Effector memory CD8-positive, alpha-beta T cell (primary cell): ENCODE results near the gene ANKRD33B.
"Not testable (repeated sequence)": the region's sequence is repeated elsewhere in the genome, so short reads cannot be mapped to it uniquely, and the experiment has no call there.

Source experiments
- ATAC-seq: fragments of 150-1000 bp; cut with Tn5 transposase; replicated peaks from 2 replicates; pipeline ENCODE4 v1.10.0; 2021; ENCODE audit warnings: mild to moderate bottlenecking, moderate library complexity
- DNase-seq, 3 experiments: peaks; one replicate each; pipeline ENCODE4 v3.0.0; 2021
- H3K27ac Mint-ChIP-seq, 2 donors: one replicate each; pipeline ENCODE4 v1.8.0; 2022; ENCODE audit warnings: mild to moderate bottlenecking in 2 of 2, mixed read lengths in 2 of 2, moderate library complexity in 2 of 2
- H3K27me3 Mint-ChIP-seq, 2 donors: one replicate each; pipeline ENCODE4 v1.8.0; 2022; ENCODE audit warnings: mixed read lengths in 2 of 2
- H3K36me3 Mint-ChIP-seq: one replicate; pipeline ENCODE4 v1.8.0; 2022; ENCODE audit warnings: mild to moderate bottlenecking, moderate library complexity, mixed read lengths; ENCODE audit not compliant: insufficient read depth
- H3K4me1 Mint-ChIP-seq, 2 donors: one replicate each; pipeline ENCODE4 v1.8.0; 2022; ENCODE audit warnings: low read depth in 2 of 2, mixed read lengths in 2 of 2
- H3K4me3 Mint-ChIP-seq, 2 donors: one replicate each; pipeline ENCODE4 v1.8.0; 2022; ENCODE audit warnings: mild to moderate bottlenecking in 2 of 2, mixed read lengths in 2 of 2, moderate library complexity in 2 of 2
- H3K9me3 Mint-ChIP-seq, 2 donors: one replicate each; pipeline ENCODE4 v1.8.0; 2022; ENCODE audit warnings: mixed read lengths in 2 of 2

Gene ANKRD33B

GRCh38 chr5:10570540-10570939 is 6.7 kb downstream of the ANKRD33B start:
- not testable (repeated sequence) for H3K27me3 Mint-ChIP-seq, H3K27ac Mint-ChIP-seq, H3K9me3 Mint-ChIP-seq, H3K36me3 Mint-ChIP-seq, DNase-seq, ATAC-seq, H3K4me3 Mint-ChIP-seq
- H3K4me1 Mint-ChIP-seq, result peaks cover 5 to 16% of the 10 kb centered on the region in 2 donors

- H3K36me3 Mint-ChIP-seq, result no peaks in the 10 kb centered on the region
These were observed 8.6 kb downstream of the ANKRD33B start for GRCh38 chr5:10572451-10572850.

DNA sequence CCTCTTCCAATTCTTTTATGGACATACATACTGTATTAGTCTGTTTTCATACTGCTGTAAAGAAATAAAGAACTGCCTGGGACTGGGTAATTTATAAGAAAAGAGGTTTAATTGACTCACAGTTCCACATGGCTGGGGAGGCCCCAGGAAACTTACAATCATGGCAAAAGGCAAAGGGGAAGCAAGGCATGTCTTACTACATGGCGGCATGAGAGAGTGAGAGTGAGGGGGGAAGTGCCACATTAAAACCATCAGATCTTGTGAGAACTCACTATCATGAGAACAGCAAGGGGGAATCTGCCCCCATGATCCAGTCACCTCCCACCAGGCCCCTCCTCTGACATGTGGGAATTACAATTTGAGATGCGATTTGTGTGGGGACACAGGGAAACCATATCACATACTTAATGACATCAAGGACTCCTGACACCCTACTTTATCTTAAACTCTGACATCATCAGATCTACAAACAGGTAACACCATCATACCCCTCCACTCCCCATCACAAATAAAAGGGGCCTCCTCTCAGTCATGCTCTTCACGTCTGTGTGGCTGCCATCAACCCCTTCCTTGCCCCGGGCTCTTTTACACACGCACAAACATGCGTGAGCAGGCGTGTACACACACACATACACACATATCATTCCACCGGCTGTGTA is 9.7 kb downstream of the ANKRD33B start:
- Mint-ChIP-seq H3K36me3 (no peaks in the 10 kb centered on the region), H3K4me1 (no peaks in the 10 kb centered on the region), H3K27me3 (no peaks in the 10 kb centered on the region), H3K27ac (peak overlapping the region in 1 of 2 donors; percentile 18), H3K4me3 (no peak overlapping the region), H3K9me3 (no peaks in the 10 kb centered on the region)
- no peak for DNase-seq
- ATAC-seq, result no peak

More at GRCh38 chr5:10572451-10572850, 8.6 kb downstream of the ANKRD33B start:
- Mint-ChIP-seq H3K27me3 (no peaks in the 10 kb centered on the region), H3K27ac (no peak overlapping the region), H3K4me3 (no peak overlapping the region), H3K4me1 (peaks cover 0 to 2% of the 10 kb centered on the region in 2 donors), H3K9me3 (no peaks in the 10 kb centered on the region)
- no peak for DNase-seq
- ATAC-seq, result no peak

GRCh38 chr5:10574879-10575278 is 11.0 kb downstream of the ANKRD33B start:
- H3K27me3 Mint-ChIP-seq, DNase-seq, H3K9me3 Mint-ChIP-seq, ATAC-seq, H3K27ac Mint-ChIP-seq, H3K4me3 Mint-ChIP-seq, H3K4me1 Mint-ChIP-seq, H3K36me3 Mint-ChIP-seq: not testable (repeated sequence)

GRCh38 chr5:10576121-10576789 is 12.4 kb downstream of the ANKRD33B start:
- ATAC-seq, result no peak
- H3K4me1 Mint-ChIP-seq, result peaks cover 0 to 6% of the 10 kb centered on the region in 2 donors
- no peak for DNase-seq
- no peaks in the 10 kb centered on the region for H3K36me3 Mint-ChIP-seq
- H3K4me3 Mint-ChIP-seq, result no peak overlapping the region
- no peaks in the 10 kb centered on the region for H3K27me3 Mint-ChIP-seq
- peak overlapping the region in 1 of 2 donors; percentile 30 for H3K27ac Mint-ChIP-seq
- no peaks in the 10 kb centered on the region for H3K9me3 Mint-ChIP-seq

DNA sequence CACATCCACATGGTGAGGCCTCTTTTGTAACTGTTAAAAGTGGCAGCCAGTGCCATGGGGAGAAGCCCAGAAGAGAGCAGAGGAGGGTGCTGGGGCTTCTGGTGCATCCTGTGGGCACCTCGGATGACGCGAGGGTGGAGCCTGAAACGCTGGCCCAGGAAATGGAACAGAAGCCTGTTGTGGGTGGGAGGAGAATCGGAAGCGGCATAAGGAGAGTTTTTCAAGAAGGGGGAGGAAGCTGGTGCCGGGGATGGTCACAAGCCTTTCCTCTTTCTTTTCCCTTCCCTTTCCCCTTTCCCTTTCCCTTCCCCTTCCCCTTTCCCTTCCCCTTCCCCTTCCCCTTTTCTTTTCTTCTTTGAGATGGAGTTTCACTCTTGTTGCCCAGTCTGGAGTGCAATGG is 12.9 kb downstream of the ANKRD33B start:
- DNase-seq, result no peak
- Mint-ChIP-seq H3K4me3 (no peak overlapping the region), H3K9me3 (no peaks in the 10 kb centered on the region), H3K27me3 (no peaks in the 10 kb centered on the region), H3K27ac (peak overlapping the region in 1 of 2 donors; percentile 30), H3K36me3 (no peaks in the 10 kb centered on the region), H3K4me1 (peaks cover 0 to 6% of the 10 kb centered on the region in 2 donors)
- no peak for ATAC-seq

- DNase-seq (no peak), ATAC-seq (no peak)
- Mint-ChIP-seq H3K9me3 (no peaks in the 10 kb centered on the region), H3K4me3 (no peak overlapping the region), H3K27me3 (peaks cover 3 to 5% of the 10 kb centered on the region in 2 donors), H3K4me1 (peaks cover 1 to 6% of the 10 kb centered on the region in 2 donors), H3K27ac (peak overlapping the region in 1 of 2 donors; percentile 75), H3K36me3 (peaks cover 3% of the 10 kb centered on the region)
These were observed 13.8 kb downstream of the ANKRD33B start for GRCh38 chr5:10577371-10578292.

GRCh38 chr5:10578293-10578665 is 14.4 kb downstream of the ANKRD33B start:
- peak overlapping the region in 1 of 2 donors; percentile 75 for H3K27ac Mint-ChIP-seq
- no peak for ATAC-seq
- peaks cover 6% of the 10 kb centered on the region in 2 donors for H3K27me3 Mint-ChIP-seq
- H3K36me3 Mint-ChIP-seq, result peaks cover 6% of the 10 kb centered on the region
- no peak for DNase-seq
- H3K9me3 Mint-ChIP-seq, result no peaks in the 10 kb centered on the region
- no peak overlapping the region for H3K4me3 Mint-ChIP-seq
- H3K4me1 Mint-ChIP-seq, result peaks cover 1 to 6% of the 10 kb centered on the region in 2 donors

DNA sequence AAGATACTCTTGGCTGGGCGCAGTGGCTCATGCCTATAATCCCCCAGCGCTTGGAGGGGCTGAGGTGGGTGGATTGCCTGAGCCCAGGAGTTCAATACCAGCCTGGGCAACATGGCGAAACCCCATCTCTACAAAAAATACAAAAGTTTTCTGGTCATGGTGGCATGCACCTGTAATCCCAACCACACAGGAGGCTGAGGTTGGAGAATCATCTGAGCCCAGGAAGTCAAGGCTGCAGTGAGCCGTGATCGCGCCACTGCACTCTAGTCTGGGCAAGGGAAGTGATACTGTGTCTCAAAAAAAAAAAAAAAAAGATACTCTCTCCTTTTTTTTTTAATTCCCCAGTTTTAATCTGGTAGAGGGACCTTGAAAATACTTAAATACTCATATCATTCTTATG is 15.0 kb downstream of the ANKRD33B start:
- ATAC-seq (peak; percentile 40), DNase-seq (no peak)
- Mint-ChIP-seq H3K27me3 (peaks cover 12% of the 10 kb centered on the region in 2 donors), H3K9me3 (no peaks in the 10 kb centered on the region), H3K4me1 (peaks cover 4 to 10% of the 10 kb centered on the region in 2 donors), H3K36me3 (peaks cover 6% of the 10 kb centered on the region), H3K27ac (no peak overlapping the region), H3K4me3 (no peak overlapping the region)

DNA sequence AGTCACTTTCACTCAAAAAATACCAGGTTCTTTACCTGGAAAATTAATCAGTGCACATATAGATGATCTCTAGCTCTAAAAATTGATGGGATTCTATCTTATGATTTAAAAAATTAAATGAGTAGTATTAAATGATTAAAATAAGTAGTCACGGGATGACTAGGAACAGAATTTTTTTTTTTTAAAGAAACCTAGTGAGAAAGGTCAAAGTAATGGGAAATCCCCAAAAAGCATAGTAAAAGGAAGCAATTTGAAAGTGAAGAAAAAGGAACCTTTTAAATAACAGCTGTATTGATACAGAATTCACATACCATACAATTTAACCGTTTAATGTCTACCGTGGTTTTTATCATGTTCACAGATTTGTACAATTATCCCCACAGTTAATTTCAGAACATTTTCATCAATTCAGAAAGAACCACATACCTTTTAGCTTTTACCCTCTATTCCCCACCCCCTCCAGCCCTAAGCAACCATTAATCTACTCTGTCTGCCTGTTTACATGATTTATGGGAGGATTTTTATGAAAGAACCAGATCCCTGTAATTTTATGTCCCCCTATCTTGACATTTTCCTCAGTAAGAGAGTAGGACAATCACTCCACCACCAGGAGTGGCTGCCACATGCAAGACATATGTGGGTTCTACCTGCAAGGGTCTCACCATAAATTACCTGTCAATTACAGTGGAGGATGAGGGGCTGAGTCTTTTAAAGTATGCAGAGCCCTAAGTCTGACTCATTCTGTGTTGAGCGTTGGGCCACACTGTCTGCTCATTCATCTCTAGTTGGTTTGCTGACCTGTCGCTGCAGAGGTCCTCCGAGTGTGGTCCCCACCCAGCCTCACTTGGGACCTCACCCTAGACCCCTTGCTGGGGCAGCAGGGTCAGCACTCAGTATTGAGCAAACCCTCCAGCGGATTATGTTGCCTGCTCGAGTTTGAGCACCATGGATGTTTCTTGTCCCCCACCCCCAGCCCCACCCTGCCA is 16.0 kb downstream of the ANKRD33B start:
- Mint-ChIP-seq H3K27me3 (peaks cover 17 to 20% of the 10 kb centered on the region in 2 donors), H3K4me1 (peaks cover 4 to 14% of the 10 kb centered on the region in 2 donors), H3K4me3 (no peak overlapping the region), H3K36me3 (peaks cover 6% of the 10 kb centered on the region), H3K9me3 (no peaks in the 10 kb centered on the region), H3K27ac (no peak overlapping the region)
- no peak for DNase-seq
- ATAC-seq, result no peak

DNA sequence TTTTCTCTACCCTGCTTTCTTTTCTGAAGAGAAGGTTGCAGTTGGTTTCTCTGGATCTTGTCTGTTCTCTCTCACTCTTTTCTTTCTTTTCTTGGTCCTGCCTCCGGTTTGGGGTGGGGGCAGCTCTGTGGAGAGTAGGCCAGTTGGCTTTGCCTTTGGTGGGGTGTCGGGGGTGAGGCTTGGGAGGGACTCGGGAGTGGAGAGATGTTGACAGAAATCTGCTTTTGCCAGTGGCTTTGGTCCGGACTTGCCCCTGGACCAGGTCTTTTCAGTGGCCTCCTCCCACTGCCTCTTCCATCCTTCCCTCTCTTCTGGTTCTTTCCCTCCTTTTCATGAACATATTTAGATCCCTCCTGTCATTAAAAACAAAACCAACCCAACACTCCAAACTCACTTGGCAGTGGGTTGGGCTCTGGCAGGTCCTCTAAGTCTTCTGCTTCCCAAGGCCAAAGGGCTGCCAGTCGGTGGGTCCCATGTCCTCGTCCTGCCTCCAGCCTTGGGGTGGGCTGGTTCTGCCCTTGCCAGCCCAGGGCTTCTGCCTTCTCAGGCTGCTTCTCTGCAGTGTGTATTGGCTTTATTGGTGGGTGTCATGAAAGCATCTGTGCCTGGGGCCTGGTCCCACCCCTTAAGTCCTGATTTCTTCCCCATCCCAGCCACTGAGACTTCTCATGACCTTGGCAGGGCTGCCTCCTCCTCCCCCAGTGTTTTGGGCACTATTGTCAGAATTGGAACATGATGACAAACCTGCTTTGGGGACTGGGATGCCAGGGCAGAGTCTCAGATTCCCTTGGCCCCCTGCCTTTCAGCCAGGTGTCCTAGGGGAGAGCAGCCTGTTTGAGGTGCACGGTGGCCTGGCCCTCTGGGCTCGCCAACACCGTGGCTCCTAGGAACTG is 16.9 kb downstream of the ANKRD33B start:
- Mint-ChIP-seq H3K36me3 (peaks cover 6% of the 10 kb centered on the region), H3K9me3 (no peaks in the 10 kb centered on the region), H3K27me3 (peaks cover 24 to 25% of the 10 kb centered on the region in 2 donors), H3K27ac (no peak overlapping the region), H3K4me3 (no peak overlapping the region), H3K4me1 (peaks cover 4 to 14% of the 10 kb centered on the region in 2 donors)
- DNase-seq, result no peak
- no peak for ATAC-seq

- H3K4me3 Mint-ChIP-seq, result no peak overlapping the region
- H3K4me1 Mint-ChIP-seq, result peaks cover 4 to 14% of the 10 kb centered on the region in 2 donors
- H3K27me3 Mint-ChIP-seq, result peaks cover 24 to 25% of the 10 kb centered on the region in 2 donors
- DNase-seq (no peak), ATAC-seq (no peak)
- peaks cover 6% of the 10 kb centered on the region for H3K36me3 Mint-ChIP-seq
- no peaks in the 10 kb centered on the region for H3K9me3 Mint-ChIP-seq
- H3K27ac Mint-ChIP-seq, result no peak overlapping the region
These were observed 17.5 kb downstream of the ANKRD33B start for GRCh38 chr5:10581424-10581748.
